B cell (primary cell): ENCODE measurements around the gene ATP1A4. TPM values are rescaled to one million over a fixed set of nuclear protein-coding genes. Genes with fewer than 3 reads are reported as not detected.

Source experiments
- ATAC-seq: fragments of 200-7000 bp; cut with Tn5 transposase; one replicate; pipeline ENCODE4 v1.10.0; 2021; ENCODE audit warnings: low read depth, mild to moderate bottlenecking, moderate number of reproducible peaks, moderate library complexity
- CTCF ChIA-PET: fragments of 350-600 bp; sonication (Branson Sonifier 250); formaldehyde crosslinking; loops from one replicate; lab custom pipeline; 2021; ENCODE audit warnings: antibody characterized with exemption, inconsistent platforms; lab: Charles Lee
- POLR2A ChIA-PET: fragments of 350-600 bp; sonication (Branson Sonifier 250); formaldehyde crosslinking; loops from one replicate; lab custom pipeline; 2021; ENCODE audit warnings: antibody characterized with exemption; lab: Charles Lee
- DNase-seq: peaks from one replicate; pipeline ENCODE4 v3.0.0; 2013
- H2AFZ ChIP-seq: 2 replicates; pipeline ENCODE4 v1.6.1; 2012; ENCODE audit warnings: mild to moderate bottlenecking, low read depth, low read length; ENCODE audit not compliant: insufficient read depth, poor library complexity, severe bottlenecking
- H3K27ac ChIP-seq, 2 donors: 1 replicate in 1 of 2; 2 replicates in 1 of 2; pipeline ENCODE4 v1.5.1; 2012 to 2013; ENCODE audit warnings: low read length in 2 of 2, mild to moderate bottlenecking in 2 of 2, moderate library complexity in 1 of 2
- H3K27me3 ChIP-seq, 4 experiments: fragments of 200-600 bp in 1 of 4; sonication (generic) in 1 of 4; replicated peaks in 1 of 4; 1 replicate in 2 of 4; 2 replicates in 2 of 4; pipeline versions ENCODE4 v1.6.1 to v1.7.0; 2013 to 2016; ENCODE audit warnings: low read length in 3 of 4, mild to moderate bottlenecking in 2 of 4, mixed read lengths in 1 of 4, moderate library complexity in 1 of 4; ENCODE audit not compliant: insufficient read depth in 4 of 4, control insufficient read depth in 3 of 4; ENCODE audit errors: control extremely low read depth in 1 of 4
- H3K36me3 ChIP-seq, 2 experiments: replicated peaks in 1 of 2; 1 replicate in 1 of 2; 2 replicates in 1 of 2; pipeline versions ENCODE4 v1.6.1 to v1.7.1; 2013; ENCODE audit warnings: low read length in 1 of 2; ENCODE audit not compliant: insufficient read depth in 2 of 2, control insufficient read depth in 1 of 2; ENCODE audit errors: control extremely low read depth in 1 of 2, extremely low read depth in 1 of 2
- H3K4me1 ChIP-seq, 2 donors: fragments of 200-600 bp in 1 of 2; sonication (generic) in 1 of 2; 1 replicate in 1 of 2; 2 replicates in 1 of 2; pipeline versions ENCODE4 v1.5.1 to v1.6.1; 2013 to 2017; ENCODE audit warnings: low read length in 2 of 2; ENCODE audit not compliant: control insufficient read depth in 2 of 2, insufficient read depth in 2 of 2
- H3K4me2 ChIP-seq: replicated peaks from 2 replicates; pipeline ENCODE3; 2012; ENCODE audit warnings: mild to moderate bottlenecking, low read depth, low read length; ENCODE audit not compliant: poor library complexity, severe bottlenecking
- H3K4me3 ChIP-seq, 5 experiments: fragments of 200-600 bp in 1 of 5; sonication (generic) in 1 of 5; 1 replicate in 3 of 5; 2 replicates in 2 of 5; pipeline versions ENCODE4 v1.5.1 to v1.7.0; 2011 to 2016; ENCODE audit warnings: low read length in 4 of 5, mild to moderate bottlenecking in 4 of 5, low read depth in 2 of 5, control low read depth in 1 of 5, moderate library complexity in 1 of 5; ENCODE audit not compliant: insufficient read depth in 1 of 5; ENCODE audit errors: control extremely low read depth in 1 of 5, extremely low read depth in 1 of 5
- H3K79me2 ChIP-seq: fragments of 200-600 bp; sonication (generic); one replicate; pipeline ENCODE4 v1.6.0; 2016; ENCODE audit warnings: low read length; ENCODE audit not compliant: control insufficient read depth, insufficient read depth
- H3K9ac ChIP-seq: fragments of 200-600 bp; sonication (generic); 2 replicates; pipeline ENCODE4 v1.6.1; 2017; ENCODE audit warnings: mild to moderate bottlenecking, low read length, moderate library complexity
- H3K9me3 ChIP-seq, 3 donors: one replicate each; pipeline versions ENCODE4 v1.6.1 to v1.7.1; 2013; ENCODE audit warnings: low read length in 2 of 3; ENCODE audit not compliant: control insufficient read depth in 2 of 3, insufficient read depth in 1 of 3; ENCODE audit errors: control extremely low read depth in 1 of 3
- H4K20me1 ChIP-seq: 2 replicates; pipeline ENCODE4 v1.6.0; 2012; ENCODE audit warnings: mild to moderate bottlenecking, low read length; ENCODE audit not compliant: insufficient read depth, control insufficient read depth, poor library complexity, severe bottlenecking
- H3K27ac Mint-ChIP-seq: one replicate; pipeline ENCODE4 v1.8.0; 2021; ENCODE audit warnings: mixed read lengths
- H3K27me3 Mint-ChIP-seq: one replicate; pipeline ENCODE4 v1.8.0; 2021; ENCODE audit warnings: mixed read lengths
- H3K4me1 Mint-ChIP-seq: one replicate; pipeline ENCODE4 v1.8.0; 2021; ENCODE audit warnings: mixed read lengths
- H3K4me3 Mint-ChIP-seq: one replicate; pipeline ENCODE4 v1.8.0; 2021; ENCODE audit warnings: mixed read lengths
- H3K9me3 Mint-ChIP-seq: one replicate; pipeline ENCODE4 v1.8.0; 2022; ENCODE audit warnings: mixed read lengths; ENCODE audit not compliant: insufficient read depth
- CTCF ChIP-seq: fragments of 200-600 bp; IDR thresholded peaks from one replicate; pipeline ENCODE4 v1.8.0; 2022; ENCODE audit warnings: antibody characterized with exemption, mild to moderate bottlenecking
- EZH2 ChIP-seq: IDR thresholded peaks from 2 replicates; pipeline ENCODE4 v1.6.1; 2012; ENCODE audit warnings: borderline replicate concordance, low read depth, mild to moderate bottlenecking, moderate library complexity, low read length; ENCODE audit not compliant: insufficient read depth, poor library complexity, severe bottlenecking
- WGBS: methylation state at CpG from one replicate; pipeline ENCODE4 v1.1.5; 2013; ENCODE audit warnings: missing lambda C conversion rate; ENCODE audit not compliant: insufficient coverage; 5-methylcytosine and 5-hydroxymethylcytosine counted together
- intact Hi-C: fragments of 100-400 bp; cut with micrococcal nuclease; formaldehyde crosslinking; loops from one replicate; pipeline ENCODE4 v1.10.0; 2022
- polyA plus RNA-seq: library from polyadenylated mRNA; depleted of rRNA; stranded (reverse); fragments of >200 nt; gene quantifications from 2 replicates; pipeline ENCODE4 v1.2.3, GENCODE V29; 2012
- total RNA-seq, 2 donors: library from RNA; stranded (reverse); fragments of 120-200 nt in 1 of 2; gene quantifications; 1 replicate in 1 of 2; 2 replicates in 1 of 2; pipeline versions ENCODE4 v1.2.3 to v1.2.4, GENCODE V29; 2013 to 2022

Gene ATP1A4
- total and polyA plus RNA-seq, 2 donors (not counting 1 experiment from before 2014, with no cell fraction given) = 0.12 TPM; not detected in 1

- Mint-ChIP-seq H3K4me3 (no peak overlapping the region), H3K4me1 (no peaks in the 10 kb centered on the region), H3K27ac (no peak overlapping the region), H3K9me3 (no peaks in the 10 kb centered on the region), H3K27me3 (peaks cover 8% of the 10 kb centered on the region)
- Histone ChIP-seq H3K27me3 (no peaks in the 10 kb centered on the region), H4K20me1 (no peaks in the 10 kb centered on the region), H3K36me3 (no peaks in the 10 kb centered on the region), H3K4me2 (no peak overlapping the region), H3K9me3 (no peaks in the 10 kb centered on the region), H3K9ac (no peak overlapping the region), H3K27ac (no peak overlapping the region), H3K4me1 (no peaks in the 10 kb centered on the region), H3K79me2 (no peaks in the 10 kb centered on the region), H2AFZ (no peak overlapping the region), H3K4me3 (no peak overlapping the region)
- no CpG with 5 or more reads among the region's 4 CpGs for WGBS
- DNase-seq (no peak), ATAC-seq (no peak)
- TF ChIP-seq EZH2 (no peak), CTCF (no peak)
- ChIA-PET POLR2A (no interaction called here), CTCF (interaction anchor here (1.0 kb wide), 1 partner anchor 220 kb away, joined by 3 read pairs; no protein-coding TSS in a partner anchor)
- intact Hi-C loops = no loop called here
These were observed 5.8 kb downstream of the ATP1A4 start for GRCh38 chr1:160157174-160157573.

GRCh38 chr1:160158031-160158430 is 6.6 kb downstream of the ATP1A4 start:
- H3K4me3 ChIP-seq = no peak overlapping the region
- H3K4me1 ChIP-seq = no peaks in the 10 kb centered on the region
- no peaks in the 10 kb centered on the region for H3K27me3 ChIP-seq
- no peak overlapping the region for H3K9ac ChIP-seq
- POLR2A ChIA-PET = no interaction called here
- DNase-seq (no peak), ATAC-seq (no peak)
- no peak for TF ChIP-seq EZH2
- no peak for TF ChIP-seq CTCF
- no peaks in the 10 kb centered on the region for H3K36me3 ChIP-seq
- H3K27ac Mint-ChIP-seq = no peak overlapping the region
- H4K20me1 ChIP-seq = no peaks in the 10 kb centered on the region
- H3K4me1 Mint-ChIP-seq = no peaks in the 10 kb centered on the region
- no peak overlapping the region for H3K4me3 Mint-ChIP-seq
- CTCF ChIA-PET = interaction anchor here (0.5 kb wide), 1 partner anchor 93 kb away, joined by 3 read pairs; no protein-coding TSS in a partner anchor
- H2AFZ ChIP-seq = no peak overlapping the region
- peaks cover 4% of the 10 kb centered on the region for H3K27me3 Mint-ChIP-seq
- WGBS = 90% methylated on average over 2 of the region's 3 CpGs
- no peak overlapping the region for H3K27ac ChIP-seq
- H3K9me3 ChIP-seq = no peaks in the 10 kb centered on the region
- H3K4me2 ChIP-seq = no peak overlapping the region
- no peaks in the 10 kb centered on the region for H3K79me2 ChIP-seq
- no peaks in the 10 kb centered on the region for H3K9me3 Mint-ChIP-seq
- intact Hi-C loops = no loop called here
